H1 (cell line): ENCODE measurements around the gene NAA10. TPM values are rescaled to one million over a fixed set of nuclear protein-coding genes. Genes with fewer than 3 reads are reported as not detected.

Source experiments
- CTCF ChIA-PET: fragments of 300-600 bp; sonication (Branson Sonifier 250); formaldehyde crosslinking; loops from one replicate; lab custom pipeline; 2021; ENCODE audit not compliant: partially characterized antibody; lab: Charles Lee
- POLR2A ChIA-PET: fragments of 300-600 bp; sonication (Branson Sonifier 250); formaldehyde crosslinking; loops from one replicate; lab custom pipeline; 2021; ENCODE audit warnings: inconsistent platforms; ENCODE audit not compliant: partially characterized antibody; lab: Charles Lee
- DNase-seq, 2 experiments: peaks; one replicate each; pipeline versions ENCODE4 v3.0.0 to v3.0.0-alpha.2; 2010 to 2022; ENCODE audit warnings: low spot score in 2 of 2, low read depth in 1 of 2, mixed read lengths in 1 of 2
- FAIRE-seq: peaks from 2 replicates; lab custom pipeline; 2011; peaks lifted over from hg19 to GRCh38; lab: Jason Lieb, UNC
- H2AFZ ChIP-seq: 2 replicates; pipeline ENCODE4 v1.8.1; 2012; ENCODE audit warnings: low read length, inconsistent platforms
- H2AK5ac ChIP-seq: 2 replicates; pipeline ENCODE4 v1.6.1; 2013; ENCODE audit warnings: low read depth, low read length
- H2BK120ac ChIP-seq: replicated peaks from 2 replicates; pipeline ENCODE3; 2013; ENCODE audit warnings: low read depth, low read length, inconsistent platforms
- H2BK12ac ChIP-seq: 2 replicates; pipeline ENCODE4 v1.6.1; 2013; ENCODE audit warnings: low read depth, low read length
- H2BK15ac ChIP-seq: 2 replicates; pipeline ENCODE4 v1.6.1; 2013; ENCODE audit warnings: low read length
- H2BK20ac ChIP-seq: 2 replicates; pipeline ENCODE4 v1.6.1; 2013; ENCODE audit warnings: low read length
- H2BK5ac ChIP-seq: 2 replicates; pipeline ENCODE4 v1.6.1; 2013; ENCODE audit warnings: low read depth, low read length
- H3K14ac ChIP-seq: 2 replicates; pipeline ENCODE4 v1.6.1; 2013; ENCODE audit warnings: inconsistent platforms; ENCODE audit not compliant: insufficient read length
- H3K18ac ChIP-seq: 2 replicates; pipeline ENCODE4 v1.6.1; 2013; ENCODE audit warnings: low read length; ENCODE audit errors: extremely low read depth
- H3K23ac ChIP-seq: 2 replicates; pipeline ENCODE4 v1.6.1; 2013; ENCODE audit warnings: inconsistent platforms; ENCODE audit not compliant: insufficient read length
- H3K23me2 ChIP-seq: 2 replicates; pipeline ENCODE4 v1.6.1; 2013; ENCODE audit warnings: low read depth, low read length
- H3K27ac ChIP-seq: 2 replicates; pipeline ENCODE4 v1.6.1; 2011; ENCODE audit warnings: low read depth, low read length, inconsistent platforms
- H3K27me3 ChIP-seq, 4 experiments: replicated peaks in 1 of 4; 1 replicate in 1 of 4; 2 replicates in 3 of 4; pipeline versions ENCODE4 v1.6.1 to v1.8.1; 2011 to 2013; ENCODE audit warnings: low read length in 3 of 4, mild to moderate bottlenecking in 3 of 4, inconsistent platforms in 2 of 4, mixed read lengths in 2 of 4, moderate library complexity in 1 of 4; ENCODE audit not compliant: control insufficient read depth in 3 of 4, insufficient read depth in 3 of 4; ENCODE audit errors: extremely low read depth in 1 of 4
- H3K36me3 ChIP-seq, 4 experiments: 2 replicates each; pipeline versions ENCODE4 v1.6.1 to v1.8.1; 2011 to 2013; ENCODE audit warnings: mild to moderate bottlenecking in 4 of 4, low read length in 3 of 4, moderate library complexity in 2 of 4, control low read depth in 1 of 4, inconsistent platforms in 1 of 4; ENCODE audit not compliant: insufficient read depth in 4 of 4, control insufficient read depth in 2 of 4
- H3K4ac ChIP-seq: replicated peaks from 2 replicates; pipeline ENCODE3; 2013; ENCODE audit warnings: low read length, low read depth, mixed read lengths, inconsistent platforms; ENCODE audit not compliant: insufficient read length
- H3K4me1 ChIP-seq, 4 experiments: replicated peaks in 1 of 4; 1 replicate in 1 of 4; 2 replicates in 3 of 4; pipeline versions ENCODE4 v1.6.1 to v1.8.1; 2011 to 2013; ENCODE audit warnings: low read length in 3 of 4, inconsistent platforms in 2 of 4, mixed read lengths in 1 of 4; ENCODE audit not compliant: insufficient read depth in 4 of 4, control insufficient read depth in 3 of 4
- H3K4me2 ChIP-seq, 2 experiments: 2 replicates each; pipeline versions ENCODE4 v1.6.1 to v1.8.1; 2011 to 2013; ENCODE audit warnings: low read depth in 2 of 2, low read length in 2 of 2, control low read depth in 1 of 2, inconsistent platforms in 1 of 2, mild to moderate bottlenecking in 1 of 2; ENCODE audit not compliant: insufficient read depth in 1 of 2
- H3K4me3 ChIP-seq, 4 experiments: fragments of 200-600, 300-600 bp in 1 of 4; sonication (generic), shearing (Covaris generic), sonication (Bioruptor Twin) in 1 of 4; 2 replicates each; pipeline versions ENCODE4 v1.5.1 to v1.8.1; 2011 to 2016; ENCODE audit warnings: low read length in 4 of 4, low read depth in 3 of 4, control low read depth in 2 of 4, inconsistent platforms in 2 of 4, mild to moderate bottlenecking in 2 of 4, mixed read lengths in 1 of 4, moderate library complexity in 1 of 4; ENCODE audit not compliant: insufficient read depth in 2 of 4; ENCODE audit errors: extremely low read depth in 1 of 4
- H3K56ac ChIP-seq: replicated peaks from 2 replicates; pipeline ENCODE3; 2013; ENCODE audit warnings: low read depth, mild to moderate bottlenecking, mixed read lengths, low read length, inconsistent platforms; ENCODE audit not compliant: insufficient read length
- H3K79me1 ChIP-seq: 2 replicates; pipeline ENCODE4 v1.6.1; 2013; ENCODE audit warnings: low read depth, low read length, control low read depth
- H3K79me2 ChIP-seq, 2 experiments: 2 replicates each; pipeline versions ENCODE4 v1.6.1 to v1.8.1; 2012 to 2013; ENCODE audit warnings: low read length in 2 of 2, mild to moderate bottlenecking in 2 of 2, inconsistent platforms in 1 of 2; ENCODE audit not compliant: insufficient read depth in 2 of 2, control insufficient read depth in 1 of 2
- H3K9ac ChIP-seq, 4 experiments: replicated peaks in 1 of 4; 1 replicate in 1 of 4; 2 replicates in 3 of 4; pipeline versions ENCODE4 v1.6.1 to v1.8.1; 2011 to 2013; ENCODE audit warnings: low read depth in 3 of 4, low read length in 3 of 4, control low read depth in 2 of 4, mild to moderate bottlenecking in 2 of 4, moderate library complexity in 2 of 4, inconsistent platforms in 1 of 4; ENCODE audit errors: extremely low read depth in 1 of 4
- H3K9me3 ChIP-seq, 2 experiments: 2 replicates each; pipeline versions ENCODE4 v1.6.1 to v1.8.1; 2012 to 2013; ENCODE audit warnings: mild to moderate bottlenecking in 2 of 2, moderate library complexity in 2 of 2, control low read depth in 1 of 2, inconsistent platforms in 1 of 2, low read depth in 1 of 2, low read length in 1 of 2, mixed read lengths in 1 of 2; ENCODE audit not compliant: insufficient read depth in 2 of 2
- H4K20me1 ChIP-seq, 2 experiments: replicated peaks in 1 of 2; 2 replicates each; pipeline versions ENCODE3 to v1.8.1; 2011 to 2013; ENCODE audit warnings: inconsistent platforms in 2 of 2, low read length in 2 of 2, mild to moderate bottlenecking in 1 of 2; ENCODE audit not compliant: insufficient read depth in 2 of 2, control insufficient read depth in 1 of 2
- H4K5ac ChIP-seq: 2 replicates; pipeline ENCODE4 v1.6.1; 2013; ENCODE audit warnings: low read length, low read depth, mixed read lengths, inconsistent platforms; ENCODE audit not compliant: insufficient read length
- H4K8ac ChIP-seq: 2 replicates; pipeline ENCODE4 v1.8.0; 2013; ENCODE audit warnings: mild to moderate bottlenecking, moderate library complexity, low read length, inconsistent platforms; ENCODE audit not compliant: insufficient read depth; ENCODE audit errors: extremely low read depth
- H4K91ac ChIP-seq: replicated peaks from 2 replicates; pipeline ENCODE3; 2013; ENCODE audit warnings: low read length, mixed read lengths, inconsistent platforms; ENCODE audit not compliant: insufficient read length
- GABPA ChIP-seq: IDR thresholded peaks from 2 replicates; pipeline ENCODE4 v1.6.1; 2011; ENCODE audit warnings: mild to moderate bottlenecking, low read length, moderate library complexity, borderline replicate concordance; ENCODE audit not compliant: insufficient read depth
- HDAC2 ChIP-seq, 2 experiments: fragments of 300-600 bp in 1 of 2; sonication (generic) in 1 of 2; IDR thresholded peaks; 2 replicates each; pipeline ENCODE4 v1.6.1; 2011 to 2012; ENCODE audit warnings: low read depth in 2 of 2, low read length in 2 of 2, mild to moderate bottlenecking in 2 of 2, moderate library complexity in 2 of 2, borderline replicate concordance in 1 of 2, inconsistent platforms in 1 of 2
- JUND ChIP-seq: IDR thresholded peaks from 2 replicates; pipeline ENCODE4 v1.6.1; 2011; ENCODE audit warnings: mild to moderate bottlenecking, improper control_type of control experiment, low read length
- NRF1 ChIP-seq: IDR thresholded peaks from 2 replicates; pipeline ENCODE4 v1.6.1; 2011; ENCODE audit warnings: mild to moderate bottlenecking, low read depth, low read length, improper control_type of control experiment
- POLR2A ChIP-seq, 2 experiments: IDR thresholded peaks; 1 replicate in 1 of 2; 2 replicates in 1 of 2; pipeline ENCODE4 v1.6.1; 2011; ENCODE audit warnings: low read depth in 2 of 2, low read length in 2 of 2, mild to moderate bottlenecking in 2 of 2; ENCODE audit errors: control extremely low read depth in 1 of 2
- SIX5 ChIP-seq: IDR thresholded peaks from 2 replicates; pipeline ENCODE4 v1.6.1; 2011; ENCODE audit warnings: mild to moderate bottlenecking, low read depth, low read length
- YY1 ChIP-seq: IDR thresholded peaks from 2 replicates; pipeline ENCODE4 v1.6.1; 2011; ENCODE audit warnings: low read depth, mild to moderate bottlenecking, low read length
- WGBS, 2 experiments: shearing (Covaris generic) in 1 of 2; methylation state at CpG; one replicate each; pipeline versions ENCODE4 v1.1.6 to v1.1.7; 2013 to 2015; ENCODE audit warnings: low lambda C conversion rate in 2 of 2, mixed read lengths in 2 of 2, inconsistent platforms in 1 of 2, low coverage in 1 of 2, missing lambda C conversion rate in 1 of 2; ENCODE audit not compliant: insufficient replicate concordance in 2 of 2, insufficient coverage in 1 of 2, insufficient read length in 1 of 2; ENCODE audit errors: extremely low coverage in 1 of 2, missing lambda C conversion rate in 1 of 2; 5-methylcytosine and 5-hydroxymethylcytosine counted together
- polyA plus RNA-seq, 7 experiments: library from polyadenylated mRNA; depleted of rRNA in 3 of 7; stranded (reverse) in 5 of 7; unstranded in 2 of 7; fragments of >200 nt in 5 of 7; fragments of 200-250 nt in 2 of 7; gene quantifications; 1 replicate in 5 of 7; 2 replicates in 1 of 7; 4 replicates in 1 of 7; pipeline versions ENCODE4 v1.2.1 to v1.2.3, GENCODE V29; 2011 to 2013; ENCODE audit warnings: missing spikeins in 2 of 7, mixed read lengths in 2 of 7
- total RNA-seq: library from RNA; stranded (reverse); fragmentation: NEBNext Ultra II Directional; extraction: Animal tissue kit (Norgen Biotek cat#: 25700); gene quantifications from 2 replicates; pipeline ENCODE4 v1.2.1, GENCODE V29; 2021
- TF ChIP-seq, protein P1 (sequence below): IDR thresholded peaks from 2 replicates; pipeline ENCODE4 v1.6.1; 2011; ENCODE audit warnings: low read length, improper control_type of control experiment
- TF ChIP-seq, protein P2 (sequence below): IDR thresholded peaks from 2 replicates; pipeline ENCODE4 v1.6.1; 2012; ENCODE audit warnings: inconsistent platforms

NAA10 gene
- total and polyA plus RNA-seq, 2 of the 8 experiments (the other 6 are each of a cell fraction or from before 2014, with no cell fraction given), result 80.4 to 98.8 TPM

DNA sequence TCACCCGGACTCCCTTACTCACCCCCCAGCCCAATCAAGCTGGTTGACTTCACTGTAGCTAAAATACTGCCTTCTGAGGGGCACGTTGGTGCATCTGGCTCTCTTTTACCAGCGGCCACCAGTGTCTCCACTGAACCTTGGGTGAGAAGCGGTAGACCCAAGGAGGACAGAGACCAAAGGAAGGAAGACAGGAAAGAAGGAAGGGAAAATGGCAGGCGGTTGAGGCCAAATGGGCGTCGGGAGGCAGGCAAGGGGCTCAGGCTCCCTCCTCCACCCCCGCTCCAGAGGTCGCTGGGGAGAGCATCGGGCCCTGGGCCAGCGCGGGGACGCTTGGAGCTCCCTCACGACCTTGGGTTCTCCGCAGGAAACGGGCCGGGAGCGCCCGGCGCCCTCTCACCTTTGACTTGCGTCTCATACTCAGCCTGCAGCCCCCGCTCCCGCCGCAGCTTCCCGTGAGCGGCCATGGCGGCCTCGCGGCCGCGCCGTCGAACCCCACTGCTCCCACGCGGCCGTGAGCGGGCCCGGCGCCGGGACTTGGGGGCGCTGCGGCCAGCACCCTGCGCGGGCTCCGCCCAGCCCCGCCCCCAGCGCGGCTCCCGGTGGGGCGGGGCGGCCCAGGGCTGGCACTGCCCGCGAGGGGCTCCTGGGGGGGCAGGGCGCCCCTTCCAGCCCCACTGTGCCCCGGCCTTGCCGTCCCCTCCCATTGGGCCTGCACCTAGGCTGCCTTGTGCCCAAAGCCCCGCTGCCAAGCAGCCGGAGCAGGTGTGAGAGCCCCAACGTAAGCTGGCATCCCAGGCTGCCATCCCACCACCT, 8.9 kb downstream of the NAA10 start, which contains the start of gene ARHGAP4:
Gene ARHGAP4 (minus strand): TSS at position 526 of the 813 bp plus-strand sequence. CDS start 62 bp downstream, at position 464.
- Histone ChIP-seq H3K36me3 (no peaks in the 10 kb centered on the region; a peak in 2 of 8 replicates), H3K79me1 (no peaks in the 10 kb centered on the region; the same call in 1 of the 2 replicates), H3K4me2 (peak within 1 kb of the TSS; percentile 88 to 94), H2BK20ac (no peak within 1 kb of the TSS), H3K9ac (peak within 1 kb of the TSS; percentile 16 to 78 (median 51)), H4K5ac (peak within 1 kb of the TSS; percentile 43), H3K23me2 (peaks cover 15% of the 10 kb centered on the region; the same call in 1 of the 2 replicates), H2AK5ac (no peak within 1 kb of the TSS), H2BK120ac (no peak within 1 kb of the TSS), H3K14ac (no peak within 1 kb of the TSS), H3K4me3 (peak within 1 kb of the TSS; percentile 55 to 77 (median 62)), H3K4ac (no peak within 1 kb of the TSS), H2BK12ac (peak within 1 kb of the TSS; percentile 68; the same call in 1 of the 2 replicates), H3K23ac (no peak within 1 kb of the TSS), H4K20me1 (peaks cover 0 to 2% of the 10 kb centered on the region in 2 experiments), H3K27ac (peak within 1 kb of the TSS; percentile 63; the same call in 1 of the 2 replicates), H3K27me3 (no peaks in the 10 kb centered on the region), H3K4me1 (peaks cover 3 to 18% (median 12%) of the 10 kb centered on the region in 4 experiments), H2AFZ (no peak within 1 kb of the TSS), H4K91ac (peak within 1 kb of the TSS; percentile 74), H3K79me2 (peaks cover 0 to 3% of the 10 kb centered on the region in 2 experiments; a peak in 1 of 4 replicates), H2BK15ac (no peak within 1 kb of the TSS; the same call in 1 of the 2 replicates), H3K9me3 (no peaks in the 10 kb centered on the region), H3K18ac (peak within 1 kb of the TSS; percentile 83; the same call in 1 of the 2 replicates), H2BK5ac (peak within 1 kb of the TSS; percentile 66; the same call in 1 of the 2 replicates), H4K8ac (0 out of 2 replicates have a peak within 1 kb of the TSS, but pooled peaks have one; percentile 25), H3K56ac (no peak within 1 kb of the TSS)
- 7% methylated on average over 15 of the region's 59 CpGs; no CpG with 5 or more reads in 1 of the 2 experiments for WGBS, 2 experiments
- FAIRE-seq (peak; percentile 52), DNase-seq (no peak)
- ChIA-PET CTCF (interaction anchor here (0.8 to 19.6 kb wide), 13 partner anchors 10 to 171 kb away, joined by 3 to 272 read pairs (median 4); partner anchors contain the start of gene RENBP), POLR2A (interaction anchor here (0.6 to 14.9 kb wide), 19 partner anchors 11 to 241 kb away, joined by 3 to 231 read pairs (median 6); partner anchors contain the start of genes HCFC1, NAA10, RENBP and TMEM187)
- TF ChIP-seq JUND (no peak), NRF1 (no peak), HDAC2 (IDR thresholded peaks at IDR 0.05; ENCODE audit: borderline replicate concordance in 1 of 2, low read depth in 2 of 2, low read length in 2 of 2) (no peak), YY1 (0 out of 2 replicates have a peak, but pooled peaks have one; percentile 12), GABPA (0 out of 2 replicates have a peak, but pooled peaks have one; percentile 31), SIX5 (no peak), POLR2A (IDR thresholded peaks at IDR 0.05; ENCODE audit: control extremely low read depth in 1 of 2, low read depth in 2 of 2, low read length in 2 of 2) (peak in 1 of 2 experiments; percentile 90; a peak in 2 of 3 replicates)
- TF ChIP-seq, protein P1, sequence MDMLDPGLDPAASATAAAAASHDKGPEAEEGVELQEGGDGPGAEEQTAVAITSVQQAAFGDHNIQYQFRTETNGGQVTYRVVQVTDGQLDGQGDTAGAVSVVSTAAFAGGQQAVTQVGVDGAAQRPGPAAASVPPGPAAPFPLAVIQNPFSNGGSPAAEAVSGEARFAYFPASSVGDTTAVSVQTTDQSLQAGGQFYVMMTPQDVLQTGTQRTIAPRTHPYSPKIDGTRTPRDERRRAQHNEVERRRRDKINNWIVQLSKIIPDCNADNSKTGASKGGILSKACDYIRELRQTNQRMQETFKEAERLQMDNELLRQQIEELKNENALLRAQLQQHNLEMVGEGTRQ, result no peak
- TF ChIP-seq, protein P2, sequence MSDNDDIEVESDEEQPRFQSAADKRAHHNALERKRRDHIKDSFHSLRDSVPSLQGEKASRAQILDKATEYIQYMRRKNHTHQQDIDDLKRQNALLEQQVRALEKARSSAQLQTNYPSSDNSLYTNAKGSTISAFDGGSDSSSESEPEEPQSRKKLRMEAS, result 0 out of 2 replicates have a peak, but pooled peaks have one; percentile 18
